Keratinocyte (primary cell): ENCODE data around the gene IDH3B. TPM values are rescaled to one million over a fixed set of nuclear protein-coding genes. Genes with fewer than 3 reads are reported as not detected.

Experiments used
- DNase-seq: peaks from one replicate; pipeline ENCODE4 v3.0.0-alpha.2; 2011; ENCODE audit warnings: low read depth, missing footprints, low spot score
- FAIRE-seq: peaks from 2 replicates; lab custom pipeline; 2011; peaks lifted over from hg19 to GRCh38; lab: Jason Lieb, UNC
- H2AFZ ChIP-seq: 2 replicates; pipeline ENCODE4 v1.6.0; 2012; ENCODE audit warnings: low read length, control low read depth, inconsistent platforms; ENCODE audit not compliant: control insufficient read depth
- H3K27ac ChIP-seq: 2 replicates; pipeline ENCODE4 v1.5.1; 2011; ENCODE audit warnings: low read length; ENCODE audit not compliant: control insufficient read depth, insufficient read depth
- H3K27me3 ChIP-seq: 3 replicates; pipeline ENCODE4 v1.6.0; 2011; ENCODE audit warnings: low read length; ENCODE audit not compliant: control insufficient read depth, insufficient read depth; ENCODE audit errors: extremely low read depth
- H3K36me3 ChIP-seq, 2 experiments: 2 replicates in 1 of 2; 3 replicates in 1 of 2; pipeline ENCODE4 v1.5.1; 2011; ENCODE audit warnings: low read length in 2 of 2, mild to moderate bottlenecking in 1 of 2; ENCODE audit not compliant: control insufficient read depth in 2 of 2, insufficient read depth in 2 of 2; ENCODE audit errors: extremely low read depth in 1 of 2
- H3K4me1 ChIP-seq: 3 replicates; pipeline ENCODE4 v1.5.1; 2011; ENCODE audit warnings: low read length; ENCODE audit not compliant: control insufficient read depth, insufficient read depth; ENCODE audit errors: extremely low read depth
- H3K4me2 ChIP-seq: 3 replicates; pipeline ENCODE4 v1.6.0; 2011; ENCODE audit warnings: low read depth, low read length; ENCODE audit not compliant: control insufficient read depth, insufficient read depth; ENCODE audit errors: extremely low read depth
- H3K4me3 ChIP-seq, 3 experiments: fragments of 200-600 bp in 1 of 3; sonication (generic) in 1 of 3; 2 replicates in 2 of 3; 3 replicates in 1 of 3; pipeline ENCODE4 v1.5.1; 2011 to 2016; ENCODE audit warnings: low read length in 3 of 3, mild to moderate bottlenecking in 3 of 3, control low read depth in 2 of 3, inconsistent platforms in 1 of 3, low read depth in 1 of 3, mixed read lengths in 1 of 3, mixed run types in 1 of 3, moderate library complexity in 1 of 3; ENCODE audit not compliant: control insufficient read depth in 2 of 3, insufficient read depth in 2 of 3; ENCODE audit errors: extremely low read depth in 1 of 3
- H3K79me2 ChIP-seq: 2 replicates; pipeline ENCODE4 v1.6.0; 2012; ENCODE audit warnings: low read length; ENCODE audit not compliant: control insufficient read depth, insufficient read depth
- H3K9ac ChIP-seq: 3 replicates; pipeline ENCODE4 v1.6.0; 2011; ENCODE audit warnings: low read length; ENCODE audit not compliant: control insufficient read depth, insufficient read depth; ENCODE audit errors: extremely low read depth
- H3K9me1 ChIP-seq: 3 replicates; pipeline ENCODE4 v1.6.0; 2011; ENCODE audit warnings: low read length; ENCODE audit not compliant: control insufficient read depth, insufficient read depth; ENCODE audit errors: extremely low read depth
- H3K9me3 ChIP-seq: 2 replicates; pipeline ENCODE4 v1.5.1; 2012; ENCODE audit warnings: low read depth, low read length; ENCODE audit not compliant: control insufficient read depth
- H4K20me1 ChIP-seq: 3 replicates; pipeline ENCODE4 v1.6.0; 2011; ENCODE audit warnings: low read length; ENCODE audit not compliant: control insufficient read depth, insufficient read depth; ENCODE audit errors: extremely low read depth
- CTCF ChIP-seq, 3 experiments: IDR thresholded peaks in 1 of 3; conservative IDR thresholded peaks in 1 of 3; optimal IDR thresholded peaks in 1 of 3; 2 replicates in 2 of 3; 3 replicates in 1 of 3; pipeline versions ENCODE3 to v1.5.1; 2011; ENCODE audit warnings: low read length in 3 of 3, mild to moderate bottlenecking in 3 of 3, moderate library complexity in 2 of 3, control low read depth in 1 of 3, inconsistent platforms in 1 of 3; ENCODE audit not compliant: insufficient read depth in 2 of 3; ENCODE audit errors: extremely low read depth in 1 of 3
- EZH2 ChIP-seq: IDR thresholded peaks from one replicate; pipeline ENCODE4 v1.6.1; 2012; ENCODE audit warnings: inconsistent platforms, mild to moderate bottlenecking, low read length, moderate library complexity
- dilution Hi-C: fragments of 300-500 bp; cut with MboI; formaldehyde crosslinking; loops from one replicate; pipeline ENCODE4 v1.7.0; 2020; ENCODE audit warnings: low sequenced_read_pairs; ENCODE audit not compliant: extremely low pct_ligation_motif_present
- polyA plus RNA-seq, 5 experiments: library from polyadenylated mRNA; depleted of rRNA in 3 of 5; stranded (reverse) in 3 of 5; stranded (forward) in 1 of 5; unstranded in 1 of 5; fragments of >200 nt; gene quantifications; 1 replicate in 1 of 5; 2 replicates in 3 of 5; 3 replicates in 1 of 5; pipeline versions ENCODE4 v1.2.1 to v1.2.3, GENCODE V29; 2011 to 2012; ENCODE audit warnings: missing spikeins in 2 of 5, low read depth in 1 of 5, low replicate concordance in 1 of 5

IDH3B gene
- polyA plus RNA-seq, 1 donor (not counting 4 experiments of a cell fraction or from before 2014, with no cell fraction given), result 131 TPM

DNA sequence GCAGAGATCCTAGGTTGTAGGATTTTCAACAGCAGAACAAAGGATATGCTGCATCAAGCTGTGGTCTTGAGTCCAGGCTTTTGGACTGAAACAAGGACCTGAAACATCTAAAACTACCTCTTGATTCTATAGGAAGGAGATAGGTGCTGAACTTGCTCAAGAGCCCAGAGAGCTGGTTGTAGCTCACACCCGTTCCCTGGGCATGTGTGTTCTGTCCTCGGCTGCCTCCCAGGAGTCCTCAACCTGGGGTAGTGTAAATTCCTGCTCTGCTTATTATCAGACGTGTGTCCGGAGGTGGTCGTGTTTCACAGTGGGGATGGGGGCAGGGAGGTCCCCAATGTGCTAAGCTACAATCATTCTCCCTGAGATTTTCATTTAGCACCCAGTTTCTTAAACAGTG lies 6.8 kb downstream of the IDH3B start:
- FAIRE-seq (no peak), DNase-seq (no peak)
- no peaks in the 10 kb centered on the region for H3K9me3 ChIP-seq
- H3K79me2 ChIP-seq, result peaks cover 51% of the 10 kb centered on the region
- no peak overlapping the region for H3K9ac ChIP-seq
- no peaks in the 10 kb centered on the region for H3K27me3 ChIP-seq
- no peak overlapping the region for H3K4me2 ChIP-seq
- H3K4me1 ChIP-seq, result peaks cover 18% of the 10 kb centered on the region
- H4K20me1 ChIP-seq, result peaks cover 39% of the 10 kb centered on the region
- TF ChIP-seq EZH2 (no peak), CTCF (optimal IDR thresholded peaks at IDR 0.05 in 1 of 3, IDR thresholded peaks at IDR 0.05 in 1 of 3, conservative IDR thresholded peaks at IDR 0.05 in 1 of 3; ENCODE audit: extremely low read depth in 1 of 3, insufficient read depth in 2 of 3, low read length in 3 of 3) (no peak)
- peaks cover 50 to 59% of the 10 kb centered on the region in 2 experiments for H3K36me3 ChIP-seq
- no peak overlapping the region for H3K27ac ChIP-seq
- no peaks in the 10 kb centered on the region for H3K9me1 ChIP-seq
- no peak overlapping the region for H3K4me3 ChIP-seq
- dilution Hi-C loops, result no loop called here
- no peak overlapping the region for H2AFZ ChIP-seq

- peaks cover 18% of the 10 kb centered on the region for H3K4me1 ChIP-seq
- dilution Hi-C loops, result no loop called here
- H3K27me3 ChIP-seq, result no peaks in the 10 kb centered on the region
- no peak overlapping the region for H3K4me2 ChIP-seq
- H3K27ac ChIP-seq, result no peak overlapping the region
- peaks cover 39% of the 10 kb centered on the region for H4K20me1 ChIP-seq
- H3K9ac ChIP-seq, result no peak overlapping the region
- H3K9me3 ChIP-seq, result no peaks in the 10 kb centered on the region
- no peaks in the 10 kb centered on the region for H3K9me1 ChIP-seq
- no peak overlapping the region for H3K4me3 ChIP-seq
- no peak overlapping the region for H2AFZ ChIP-seq
- peaks cover 48 to 56% of the 10 kb centered on the region in 2 experiments for H3K36me3 ChIP-seq
- DNase-seq, result no peak
- TF ChIP-seq EZH2 (no peak), CTCF (optimal IDR thresholded peaks at IDR 0.05 in 1 of 3, IDR thresholded peaks at IDR 0.05 in 1 of 3, conservative IDR thresholded peaks at IDR 0.05 in 1 of 3; ENCODE audit: extremely low read depth in 1 of 3, insufficient read depth in 2 of 3, low read length in 3 of 3) (no peak)
- no peak for FAIRE-seq
- H3K79me2 ChIP-seq, result peaks cover 54% of the 10 kb centered on the region
Observed at GRCh38 chr20:2656471-2657117, 7.4 kb downstream of the IDH3B start.
